ENCODE results near the gene FEN1. TPM values are rescaled to one million over a fixed set of nuclear protein-coding genes. Genes with fewer than 3 reads are reported as not detected.

Gene FEN1
- total RNA-seq, 2 donors from 2014 or later: 80.5 to 104 TPM

DNA sequence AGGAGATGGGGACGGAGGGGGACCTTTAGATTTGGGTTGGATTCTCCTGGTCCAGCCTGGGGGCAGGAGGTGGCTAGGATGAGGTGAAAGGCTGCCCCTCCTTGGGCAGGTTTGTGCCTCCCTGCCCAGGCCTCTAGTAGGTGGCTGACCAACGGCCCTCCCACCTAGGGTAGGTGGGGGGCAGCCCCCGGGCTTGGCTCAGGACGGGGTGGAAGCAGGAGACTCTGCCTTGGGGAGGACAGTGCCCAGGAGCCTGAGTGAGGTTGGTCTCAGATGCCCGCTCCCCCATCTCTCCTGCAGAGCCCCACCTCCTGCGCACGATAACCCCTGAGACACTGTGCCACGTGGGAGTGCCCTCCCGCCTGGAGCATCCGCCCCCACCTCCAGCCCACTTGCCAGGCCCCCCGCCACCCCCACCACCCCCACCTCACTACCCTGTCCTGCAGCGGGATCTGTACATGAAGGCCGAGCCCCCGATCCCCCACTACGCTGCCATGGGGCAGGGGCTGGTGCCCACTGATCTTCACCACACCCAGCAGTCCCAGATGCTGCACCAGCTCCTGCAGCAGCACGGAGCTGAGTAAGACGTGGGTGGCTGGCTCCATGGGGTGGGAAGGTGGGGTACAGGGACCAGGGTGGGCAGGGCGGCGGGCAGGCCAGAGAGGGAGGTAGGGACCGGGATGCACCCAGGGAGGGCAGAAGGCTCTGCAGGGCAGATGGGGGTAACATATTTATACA is 22.6 kb upstream of the FEN1 start:
- H3K9me3 Mint-ChIP-seq: no peaks in the 10 kb centered on the region
- no peaks in the 10 kb centered on the region for H3K36me3 Mint-ChIP-seq
- DNase-seq (ENCODE audit: low spot score in 2 of 2) (no peak), ATAC-seq (no peak)
- no peak overlapping the region for H3K27ac Mint-ChIP-seq

GRCh38 chr11:61771195-61771894 is 21.4 kb upstream of the FEN1 start:
- no peak for ATAC-seq
- DNase-seq (ENCODE audit: low spot score in 2 of 2): no peak
- no peaks in the 10 kb centered on the region for H3K9me3 Mint-ChIP-seq
- no peak overlapping the region for H3K27ac Mint-ChIP-seq
- H3K36me3 Mint-ChIP-seq: no peaks in the 10 kb centered on the region

GRCh38 chr11:61771985-61772455 is 20.7 kb upstream of the FEN1 start:
- H3K9me3 Mint-ChIP-seq: no peaks in the 10 kb centered on the region
- H3K27ac Mint-ChIP-seq: no peak overlapping the region
- DNase-seq (ENCODE audit: low spot score in 2 of 2) (no peak), ATAC-seq (no peak)
- H3K36me3 Mint-ChIP-seq: no peaks in the 10 kb centered on the region

DNA sequence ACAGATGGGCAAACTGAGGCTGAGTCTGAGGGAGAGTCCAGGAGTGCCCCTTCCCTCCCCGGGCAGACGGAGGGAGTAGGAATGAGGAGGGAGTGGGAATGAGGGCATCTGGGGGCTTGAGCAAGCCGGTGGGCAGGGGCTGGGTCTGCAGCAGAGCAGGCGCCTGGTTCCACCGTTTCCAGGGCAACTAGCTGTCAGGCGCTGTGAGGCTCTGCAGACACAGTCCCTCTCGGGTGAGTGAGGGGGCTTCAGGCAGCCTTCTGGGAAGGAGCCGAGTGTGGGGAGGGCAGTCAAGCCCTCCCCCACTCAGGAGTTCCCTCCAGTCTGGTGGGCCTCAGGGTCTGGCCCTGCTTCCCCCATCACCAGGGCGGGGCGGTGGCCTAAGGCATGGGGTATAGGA is 19.4 kb upstream of the FEN1 start:
- no peaks in the 10 kb centered on the region for H3K9me3 Mint-ChIP-seq
- no peak for ATAC-seq
- H3K27ac Mint-ChIP-seq: peak overlapping the region in 1 of 2 donors; percentile 49
- H3K36me3 Mint-ChIP-seq: no peaks in the 10 kb centered on the region
- DNase-seq (ENCODE audit: low spot score in 2 of 2): no peak

- DNase-seq (ENCODE audit: low spot score in 2 of 2) (no peak), ATAC-seq (no peak)
- Mint-ChIP-seq H3K9me3 (no peaks in the 10 kb centered on the region), H3K36me3 (no peaks in the 10 kb centered on the region), H3K27ac (peak overlapping the region in 1 of 2 donors; percentile 49)
Observed at GRCh38 chr11:61773809-61774208, 18.9 kb upstream of the FEN1 start.

DNA sequence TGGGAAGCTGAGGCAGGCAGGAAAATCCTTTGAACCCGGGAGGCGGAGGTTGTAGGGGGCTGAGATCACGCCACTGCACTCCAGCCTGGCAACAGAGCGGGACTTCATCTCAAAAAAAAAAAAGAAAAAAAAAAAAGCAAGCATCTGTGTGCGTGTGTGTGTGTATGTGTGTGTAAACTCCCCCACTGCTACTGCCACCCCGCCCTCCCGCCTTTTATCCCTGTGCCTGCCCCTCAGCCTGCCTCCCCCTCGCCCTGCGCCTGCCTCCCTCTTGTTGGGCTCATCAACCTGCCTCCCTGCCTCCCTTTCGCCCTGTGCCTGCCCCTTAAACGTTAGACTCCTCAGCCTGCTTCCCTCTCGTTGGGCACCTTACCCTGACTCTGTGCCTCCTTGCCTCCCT is 18.3 kb upstream of the FEN1 start:
- DNase-seq (ENCODE audit: low spot score in 2 of 2) (no peak), ATAC-seq (no peak)
- no peaks in the 10 kb centered on the region for H3K36me3 Mint-ChIP-seq
- no peak overlapping the region for H3K27ac Mint-ChIP-seq
- no peaks in the 10 kb centered on the region for H3K9me3 Mint-ChIP-seq

DNA sequence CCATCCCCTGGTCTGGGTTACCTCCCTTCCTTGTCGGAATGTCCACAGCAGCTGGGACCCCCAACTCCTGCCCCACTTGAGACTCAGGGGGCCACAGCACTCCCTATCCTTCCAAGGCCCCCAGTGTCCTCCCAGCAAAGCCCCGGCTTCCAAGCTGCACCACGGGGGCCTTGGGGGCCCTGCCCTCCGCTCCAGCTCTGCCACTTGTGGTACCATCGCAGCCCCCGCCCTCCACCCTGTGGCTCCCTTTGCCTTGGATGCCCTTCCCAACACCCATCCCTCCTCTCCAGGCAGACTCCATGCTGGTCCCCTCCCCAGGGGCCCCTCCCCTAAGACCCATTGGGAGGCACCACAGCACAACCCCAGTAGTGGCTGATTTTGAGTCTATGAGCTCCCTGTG is 17.6 kb upstream of the FEN1 start:
- Mint-ChIP-seq H3K27ac (no peak overlapping the region), H3K36me3 (no peaks in the 10 kb centered on the region), H3K9me3 (no peaks in the 10 kb centered on the region)
- DNase-seq (ENCODE audit: low spot score in 2 of 2) (no peak), ATAC-seq (no peak)

DNA sequence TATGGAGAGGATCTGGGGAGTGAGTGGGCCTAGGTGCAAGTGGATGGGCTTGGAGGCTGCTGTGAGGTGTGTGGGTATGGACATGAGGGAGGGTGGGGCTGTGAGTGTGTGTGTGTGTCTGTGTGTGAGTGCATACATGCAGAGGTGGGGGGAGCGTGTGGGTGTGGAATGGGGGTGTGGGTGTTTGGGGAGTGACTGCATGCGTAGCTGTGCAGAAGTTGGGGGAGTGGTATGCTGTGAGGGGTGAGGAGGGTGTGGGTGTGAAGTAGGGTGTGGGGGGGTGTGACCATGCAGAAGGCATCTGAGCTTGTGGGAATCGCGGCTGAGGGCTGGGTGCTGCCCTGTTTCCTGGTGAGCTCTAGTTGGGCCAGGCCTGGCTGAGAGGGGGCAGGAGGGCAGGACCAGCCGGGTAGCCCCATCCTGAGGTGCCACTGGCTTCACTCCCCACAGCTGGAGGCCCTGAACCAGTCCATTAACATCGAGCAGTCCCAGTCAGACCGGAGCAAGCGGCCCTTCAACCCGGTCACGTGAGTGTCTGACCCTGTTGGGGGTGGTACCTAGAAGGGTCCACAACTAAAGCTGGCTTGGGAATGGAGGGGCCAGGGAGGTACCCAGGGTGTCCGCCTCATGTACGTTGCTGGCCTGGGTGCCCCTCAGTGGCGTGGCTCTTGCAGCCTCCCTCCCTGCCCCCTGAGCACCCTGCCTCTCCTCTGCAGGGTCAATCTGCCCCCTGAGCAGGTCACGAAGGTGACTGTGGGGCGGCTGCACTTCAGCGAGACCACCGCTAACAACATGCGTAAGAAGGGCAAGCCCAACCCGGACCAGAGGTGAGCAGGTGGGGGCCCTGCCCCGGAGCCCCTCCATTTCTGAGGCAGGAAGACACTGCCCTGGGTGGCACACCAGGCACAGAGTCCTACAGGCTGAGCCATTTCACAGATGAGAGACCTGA is 16.8 kb upstream of the FEN1 start:
- Mint-ChIP-seq H3K27ac (no peak overlapping the region), H3K36me3 (no peaks in the 10 kb centered on the region), H3K9me3 (no peaks in the 10 kb centered on the region)
- DNase-seq (ENCODE audit: low spot score in 2 of 2) (no peak), ATAC-seq (peak in 1 of 2 donors; percentile 3)

GRCh38 chr11:61776561-61777075 is 16.1 kb upstream of the FEN1 start:
- Mint-ChIP-seq H3K27ac (peak overlapping the region in 1 of 2 donors; percentile 36), H3K9me3 (no peaks in the 10 kb centered on the region)

DNA sequence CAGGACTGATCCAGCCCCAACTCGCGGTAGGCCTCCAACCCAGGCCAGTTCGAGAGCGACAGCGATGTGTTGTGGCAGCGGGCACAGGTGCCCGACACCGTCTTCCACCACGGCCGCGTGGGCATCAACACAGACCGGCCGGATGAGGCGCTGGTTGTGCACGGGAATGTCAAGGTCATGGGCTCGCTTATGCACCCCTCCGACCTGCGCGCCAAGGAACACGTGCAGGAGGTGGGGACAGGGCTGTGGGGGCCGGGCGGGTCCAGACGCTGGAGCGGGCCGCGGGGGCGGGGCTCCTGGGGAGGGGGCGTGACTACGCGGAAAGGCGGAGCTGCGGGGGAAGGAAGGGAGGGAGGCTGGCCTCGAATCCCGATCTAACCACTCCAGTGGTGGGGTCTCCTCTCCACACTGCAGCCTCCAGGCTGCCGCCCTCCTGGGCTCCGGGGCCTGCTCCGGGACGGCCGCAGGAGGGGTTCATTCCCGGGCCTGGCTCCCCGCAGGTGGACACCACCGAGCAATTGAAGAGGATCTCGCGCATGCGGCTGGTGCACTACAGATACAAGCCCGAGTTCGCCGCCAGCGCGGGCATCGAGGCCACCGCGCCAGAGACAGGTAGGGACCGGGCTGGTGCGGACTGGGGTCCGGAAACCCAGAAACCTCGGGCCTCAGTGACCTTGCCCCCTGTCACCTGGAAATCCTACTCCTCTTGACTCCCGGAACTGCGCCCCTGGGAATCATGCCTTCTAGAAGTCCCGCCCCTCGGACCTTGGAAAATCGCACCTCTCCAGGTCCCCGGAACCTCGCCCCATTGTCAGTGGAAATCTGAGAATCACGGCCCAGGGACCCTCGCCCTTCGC is 15.2 kb upstream of the FEN1 start:
- no peaks in the 10 kb centered on the region for H3K36me3 Mint-ChIP-seq
- peak in 1 of 2 donors; percentile 63 for DNase-seq (ENCODE audit: low spot score in 2 of 2)
- ATAC-seq: peak; percentile 21 to 65
- H3K27ac Mint-ChIP-seq: no peak overlapping the region
- no peaks in the 10 kb centered on the region for H3K9me3 Mint-ChIP-seq

More at GRCh38 chr11:61776561-61777075, 16.1 kb upstream of the FEN1 start:
- H3K36me3 Mint-ChIP-seq: no peaks in the 10 kb centered on the region
- DNase-seq (ENCODE audit: low spot score in 2 of 2) (peak in 1 of 2 donors; percentile 79), ATAC-seq (peak; percentile 54 to 73)

DNA sequence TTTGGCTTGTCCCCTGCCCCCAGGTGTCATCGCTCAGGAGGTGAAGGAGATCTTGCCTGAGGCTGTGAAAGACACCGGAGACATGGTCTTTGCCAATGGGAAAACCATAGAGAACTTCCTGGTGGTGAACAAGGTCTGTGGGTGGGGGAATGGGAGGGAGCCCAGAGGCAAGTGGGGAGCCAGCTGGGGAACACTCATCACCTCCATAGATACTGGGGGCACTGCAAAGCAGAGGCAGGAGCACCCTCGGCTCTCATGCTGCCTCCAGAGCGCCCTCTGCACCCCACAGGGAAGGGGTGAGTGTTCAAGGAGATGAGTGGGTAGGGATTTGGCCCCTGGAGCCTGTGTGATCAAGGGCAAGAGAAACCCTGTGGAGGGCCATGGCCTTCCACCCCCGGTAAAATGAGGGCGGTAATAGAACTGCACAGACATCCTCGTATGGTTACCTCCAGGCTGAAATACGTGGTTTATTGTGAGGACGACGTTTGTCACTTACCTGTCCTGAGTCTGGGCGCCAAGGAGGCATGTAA is 14.3 kb upstream of the FEN1 start:
- DNase-seq (ENCODE audit: low spot score in 2 of 2): no peak
- peak overlapping the region in 1 of 2 donors; percentile 27 for H3K27ac Mint-ChIP-seq
- no peaks in the 10 kb centered on the region for H3K36me3 Mint-ChIP-seq
- no peaks in the 10 kb centered on the region for H3K9me3 Mint-ChIP-seq
- no peak for ATAC-seq

GRCh38 chr11:61778920-61779650 is 13.6 kb upstream of the FEN1 start:
- Mint-ChIP-seq H3K27ac (peak overlapping the region in 1 of 2 donors; percentile 27), H3K9me3 (no peaks in the 10 kb centered on the region), H3K36me3 (no peaks in the 10 kb centered on the region)
- no peak for ATAC-seq
- no peak for DNase-seq (ENCODE audit: low spot score in 2 of 2)

- no peak for ATAC-seq
- H3K27ac Mint-ChIP-seq: peak overlapping the region in 1 of 2 donors; percentile 90
- DNase-seq (ENCODE audit: low spot score in 2 of 2): no peak
- no peaks in the 10 kb centered on the region for H3K9me3 Mint-ChIP-seq
- H3K36me3 Mint-ChIP-seq: no peaks in the 10 kb centered on the region
Observed at GRCh38 chr11:61779666-61780525, 12.8 kb upstream of the FEN1 start.

DNA sequence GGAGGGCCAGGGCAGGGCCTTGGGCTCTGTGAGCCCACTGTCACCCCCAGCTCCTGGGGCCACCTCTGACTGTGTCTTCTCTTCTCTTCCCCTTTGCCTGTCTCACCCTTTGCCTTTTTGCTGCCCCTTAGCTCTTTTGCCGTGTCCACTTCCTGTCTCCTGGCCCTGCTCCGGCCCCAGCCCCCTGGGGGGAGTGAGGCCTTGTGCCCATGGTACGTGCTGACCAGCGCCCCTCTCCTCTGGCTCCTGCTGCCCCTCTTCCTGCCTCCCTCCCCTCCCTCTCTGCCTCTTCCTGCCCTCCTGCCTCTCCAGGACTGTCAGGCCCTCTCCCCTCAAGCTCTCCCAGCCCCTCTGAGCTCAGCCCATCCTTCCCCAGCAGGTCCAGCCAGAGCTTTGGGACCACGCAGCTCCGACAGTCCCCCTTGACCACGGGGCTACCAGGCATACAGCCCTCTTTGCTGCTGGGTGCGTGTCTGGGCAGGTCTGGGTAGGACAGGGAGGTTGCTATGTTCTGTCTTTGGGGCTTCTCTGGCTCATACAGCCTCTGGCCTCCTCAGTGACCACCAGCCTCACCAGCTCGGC is 12.0 kb upstream of the FEN1 start:
- no peaks in the 10 kb centered on the region for H3K9me3 Mint-ChIP-seq
- H3K27ac Mint-ChIP-seq: peak overlapping the region; percentile 49 to 90
- no peak for ATAC-seq
- no peak for DNase-seq (ENCODE audit: low spot score in 2 of 2)
- no peaks in the 10 kb centered on the region for H3K36me3 Mint-ChIP-seq

Data from activated naive CD4-positive, alpha-beta T cell treated with anti-CD3 and anti-CD28 coated beads, Interleukin-2, amount 50 U/mL, for 72 hours (primary cell).